ENCODE data around the gene PGGT1B.
"Not testable (repeated sequence)": the region's sequence is repeated elsewhere in the genome, so short reads cannot be mapped to it uniquely, and the experiment has no call there.

The PGGT1B gene

DNA sequence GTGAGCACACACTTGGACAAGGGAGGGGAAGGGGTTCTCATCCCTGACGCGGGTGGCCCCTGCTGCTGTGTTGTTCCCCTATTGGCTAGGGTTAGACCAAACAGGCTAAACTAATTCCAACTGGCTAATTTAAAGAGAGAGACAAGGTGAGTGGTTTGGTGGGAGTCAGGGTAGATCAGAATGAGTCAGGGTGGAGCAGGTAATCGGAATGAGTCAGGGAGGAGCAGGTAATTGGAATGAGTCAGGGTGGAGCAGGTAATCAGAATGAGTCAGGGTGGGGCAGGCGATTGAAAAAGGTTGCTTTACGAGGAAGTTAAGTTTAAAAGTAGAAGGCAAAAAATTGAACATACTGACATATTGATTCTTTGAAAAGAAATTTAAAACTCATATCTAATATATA, 13.3 kb downstream of the PGGT1B start:
- DNase-seq, result not testable (repeated sequence)

DNA sequence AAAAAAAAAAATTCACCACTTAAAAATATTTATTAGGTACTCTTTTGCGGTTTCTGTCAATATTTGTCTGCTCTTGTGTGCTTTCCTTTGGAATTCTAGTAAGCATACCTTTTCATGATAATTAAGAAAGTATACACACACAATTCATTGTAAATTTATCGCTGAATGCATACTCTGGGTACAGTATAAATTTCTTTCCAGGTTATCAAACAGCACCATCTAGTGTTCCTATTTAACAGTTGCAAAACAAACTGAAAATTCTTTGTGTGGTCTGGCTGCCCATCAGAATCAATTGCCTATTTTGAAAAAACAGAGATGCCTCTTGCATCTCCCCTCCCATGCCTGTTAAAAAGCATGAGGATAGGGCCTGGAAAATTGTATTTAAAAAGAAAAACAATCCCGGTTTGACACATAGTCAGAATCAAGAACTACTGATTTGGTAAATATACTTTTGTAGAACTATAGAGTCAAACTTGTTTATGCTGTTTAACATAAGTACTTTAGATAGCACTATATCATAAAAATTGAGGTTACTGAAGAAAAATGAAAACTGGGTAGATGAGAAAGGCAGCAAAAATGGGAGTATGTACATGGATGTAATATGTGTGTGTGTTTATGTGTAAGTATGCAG, 16.2 kb downstream of the PGGT1B start:
- DNase-seq, result peak; percentile 85

DNA sequence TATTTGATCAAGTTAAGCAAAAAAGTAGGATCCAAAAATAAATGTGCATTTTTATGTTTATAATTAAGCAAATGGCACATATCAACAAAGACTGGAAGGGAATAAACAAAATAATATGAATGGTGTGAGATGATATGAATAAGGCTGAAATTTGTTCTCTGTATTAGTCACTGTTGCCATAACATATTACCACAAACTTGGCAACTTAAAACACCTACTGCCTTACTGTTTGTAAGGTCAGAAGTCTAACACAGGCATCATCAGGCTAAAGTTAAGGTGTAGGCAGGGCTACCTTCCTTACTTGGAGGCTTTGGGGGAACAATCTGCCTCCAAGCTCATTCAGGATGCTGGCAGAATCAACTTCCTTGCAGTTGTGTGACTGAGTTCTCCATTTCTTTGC, 19.3 kb downstream of the PGGT1B start:
- no peak for DNase-seq

DNA sequence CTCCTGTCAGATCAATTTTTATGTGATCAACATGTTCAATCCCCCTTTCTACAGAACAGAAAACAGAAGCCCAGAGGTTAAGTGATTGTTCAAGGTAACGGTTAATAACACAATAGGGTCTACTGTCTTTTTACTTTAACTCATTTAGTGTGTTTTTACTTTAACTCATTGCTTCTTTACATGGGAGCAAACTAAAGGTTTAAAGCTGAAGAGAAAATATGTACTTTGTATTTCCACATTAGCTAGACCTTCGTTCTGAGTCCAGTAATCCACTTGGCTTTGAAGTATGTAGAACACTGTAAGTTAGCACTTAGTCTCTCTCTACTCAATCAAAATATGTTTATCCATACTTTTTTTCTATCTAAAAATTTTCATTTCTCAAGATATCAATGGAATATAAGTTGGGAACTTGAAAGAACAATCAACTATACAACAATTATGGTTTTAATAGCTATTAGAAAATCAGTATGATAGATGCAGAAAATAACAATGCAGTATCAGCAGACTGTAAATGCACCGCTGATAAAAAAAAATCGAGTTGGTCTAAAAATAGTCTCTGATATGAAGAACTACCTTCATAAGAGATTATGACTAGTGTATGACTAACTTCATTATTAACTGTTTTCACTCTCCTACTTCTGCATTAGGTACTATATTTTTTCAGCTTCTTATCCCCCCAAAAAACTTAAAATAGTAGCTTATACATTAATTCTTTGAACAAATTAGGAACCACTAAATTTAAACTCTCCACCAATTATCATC, 20.6 kb downstream of the PGGT1B start:
- DNase-seq, result no peak

DNA sequence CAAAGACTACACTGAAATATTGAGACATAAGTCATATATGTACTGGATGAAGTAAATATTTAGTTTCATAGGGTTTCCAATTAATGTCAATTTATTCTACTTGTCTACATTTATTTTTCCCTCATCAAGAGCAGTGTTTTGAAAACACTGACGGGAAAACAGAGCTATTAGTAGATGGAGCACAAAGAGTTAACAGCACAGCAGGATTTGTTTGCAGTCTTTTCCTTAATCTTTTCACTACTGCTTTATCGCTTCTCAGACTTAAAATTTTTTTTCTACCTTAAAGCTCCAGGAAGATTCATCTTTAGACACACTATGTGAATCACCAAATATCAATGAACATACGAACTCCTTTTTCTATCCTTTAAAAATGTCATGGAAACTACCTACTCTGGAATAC, 25.6 kb downstream of the PGGT1B start:
- no peak for DNase-seq

DNA sequence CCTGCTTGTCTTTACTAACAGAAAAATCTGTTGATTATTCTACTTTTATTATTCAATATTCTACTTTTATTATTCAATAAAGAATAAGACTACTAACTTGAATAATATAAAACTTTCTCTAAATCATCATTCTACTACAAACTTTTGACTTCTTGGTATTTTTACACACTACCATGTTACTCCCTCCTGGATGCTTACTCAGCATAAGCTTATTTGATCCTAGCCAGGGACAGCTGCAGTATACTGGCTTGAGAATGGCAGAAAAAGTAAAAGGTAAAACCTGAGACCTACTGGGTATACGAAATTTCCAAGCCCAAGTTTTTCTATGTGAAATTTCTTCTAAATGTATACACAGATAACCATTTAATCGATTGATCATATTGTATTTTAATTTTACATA, 26.1 kb downstream of the PGGT1B start:
- DNase-seq, result no peak

DNA sequence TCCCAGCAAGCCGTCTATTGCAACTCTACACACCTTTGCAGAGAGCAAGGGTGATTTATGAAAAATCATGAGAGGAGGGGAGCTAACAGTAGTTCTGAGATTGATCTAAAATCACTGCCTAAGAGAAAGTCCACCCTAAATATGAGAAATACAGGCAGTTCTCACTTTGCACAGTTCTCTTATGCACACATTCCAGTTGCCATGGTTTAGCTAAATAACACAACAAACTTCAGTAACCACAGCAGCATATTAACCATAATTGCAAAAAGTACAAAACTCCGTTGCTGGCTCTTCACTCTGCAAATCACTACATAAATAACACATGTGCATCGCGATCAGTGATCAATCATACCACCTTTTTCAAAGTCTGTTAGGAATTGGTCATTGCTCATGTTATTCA, 31.1 kb downstream of the PGGT1B start:
- DNase-seq, result no peak

DNA sequence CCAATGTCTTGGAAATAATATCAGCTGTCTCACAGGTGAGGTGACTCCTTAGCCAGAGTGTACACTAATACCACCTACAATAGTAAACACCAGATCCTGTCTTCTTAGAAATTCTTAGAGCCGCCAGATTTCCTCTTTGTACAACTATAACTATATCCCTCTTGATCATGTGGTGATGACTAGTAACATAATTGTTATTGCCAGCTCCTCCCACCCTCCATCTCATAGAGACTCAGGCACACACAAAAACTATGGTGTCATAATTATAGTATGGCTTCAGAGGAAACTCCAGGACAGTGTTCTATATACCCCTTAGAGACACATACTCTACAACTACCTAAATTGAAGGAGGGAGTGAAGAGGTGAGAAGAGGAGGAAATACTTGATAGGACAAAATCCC, 33.1 kb downstream of the PGGT1B start:
- DNase-seq, result no peak

DNA sequence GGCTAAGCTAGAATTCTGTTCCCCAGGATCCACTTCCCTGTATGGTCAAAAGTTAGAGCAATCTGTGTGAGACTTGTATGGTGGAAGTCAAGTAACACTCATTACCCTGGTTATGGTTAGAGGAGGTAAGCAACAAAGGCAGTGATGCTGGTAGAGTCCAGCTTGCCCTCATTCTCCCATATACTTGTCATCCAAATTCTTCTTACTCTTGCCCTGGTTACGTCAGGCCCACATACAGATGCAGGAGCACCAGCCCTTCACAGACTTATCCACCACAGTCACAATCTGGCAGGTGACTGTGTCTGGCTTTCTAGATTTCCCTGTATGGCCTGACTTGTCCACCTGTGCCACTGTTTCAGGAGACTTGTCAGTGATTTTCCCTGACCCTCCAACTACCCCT, 35.4 kb downstream of the PGGT1B start:
- no peak for DNase-seq

DNA sequence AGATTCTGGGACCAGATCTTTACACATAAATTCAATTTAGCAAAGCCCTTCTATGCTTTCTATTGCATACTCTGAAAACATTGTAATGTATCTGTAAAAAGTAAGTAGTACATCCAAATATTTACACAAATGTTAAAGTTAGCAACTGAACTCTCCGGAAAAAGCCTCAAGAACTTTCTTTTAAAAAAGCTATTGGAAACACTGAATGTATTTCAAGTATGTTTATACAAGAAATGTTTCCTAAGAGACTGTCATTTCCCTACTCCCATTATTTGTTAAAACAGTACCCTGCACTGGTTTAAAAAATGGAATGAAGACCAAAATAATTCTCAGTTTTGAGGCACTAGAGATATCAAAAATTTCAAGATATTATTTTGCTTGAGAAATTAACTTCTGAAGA, 48.1 kb downstream of the PGGT1B start:
- no peak for DNase-seq

DNA sequence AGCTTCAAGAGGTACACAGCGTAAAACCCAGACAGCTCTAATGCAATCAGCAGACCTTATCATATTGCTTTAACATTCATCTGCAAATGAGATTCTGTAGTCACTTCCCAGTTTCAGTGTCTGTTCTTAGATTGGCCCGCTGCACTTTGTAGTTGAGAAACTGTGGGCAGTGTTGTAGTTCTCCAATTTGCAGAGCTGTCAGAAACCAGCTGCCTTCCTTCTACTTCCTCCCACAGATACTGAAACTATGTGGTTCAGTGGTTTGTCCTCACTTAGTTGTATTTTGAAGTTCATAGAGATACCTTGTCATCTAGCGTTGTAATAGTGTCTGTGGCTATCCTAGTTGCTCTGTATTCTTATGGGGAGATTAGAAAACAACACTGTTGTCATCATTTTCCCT, 53.4 kb downstream of the PGGT1B start:
- no peak for DNase-seq

DNA sequence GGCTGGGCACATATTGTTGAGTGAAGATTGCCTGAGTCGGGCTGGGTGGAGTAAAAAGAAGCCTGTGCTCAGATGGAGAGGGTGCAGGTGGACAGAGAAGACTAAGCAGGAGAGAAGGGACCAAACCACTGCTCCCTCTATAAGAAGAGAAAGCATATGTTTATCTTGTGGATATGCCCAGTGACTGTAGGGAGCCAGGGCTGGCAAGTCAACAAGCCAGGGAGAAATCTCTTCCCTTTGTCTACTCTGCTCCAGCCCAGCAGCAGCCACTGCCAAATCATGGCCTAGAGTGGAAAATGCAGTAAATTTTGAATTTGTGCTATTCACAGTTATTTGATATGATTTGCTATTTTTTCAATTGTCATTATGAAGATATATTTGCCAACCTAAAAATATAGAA, 59.7 kb downstream of the PGGT1B start:
- no peak for DNase-seq

DNA sequence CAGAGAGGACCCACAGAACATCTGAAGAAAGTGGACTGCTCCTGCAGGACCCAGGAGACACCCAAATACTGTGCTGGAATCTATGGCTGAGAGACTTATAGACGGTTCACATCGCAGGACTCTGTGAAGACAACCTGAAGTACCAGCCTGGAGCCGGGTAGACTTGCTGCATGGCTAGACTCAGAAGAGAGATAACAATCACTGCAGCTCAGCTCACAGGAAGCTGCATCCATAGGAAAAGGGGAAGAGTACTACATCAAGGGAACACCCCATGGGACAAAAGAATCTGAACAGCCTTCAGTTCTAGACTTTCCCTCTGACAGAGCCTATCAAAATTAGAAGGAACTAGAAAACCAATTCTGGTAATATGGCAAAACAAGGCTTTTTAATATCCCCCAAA, 66.5 kb downstream of the PGGT1B start:
- DNase-seq, result no peak

DNA sequence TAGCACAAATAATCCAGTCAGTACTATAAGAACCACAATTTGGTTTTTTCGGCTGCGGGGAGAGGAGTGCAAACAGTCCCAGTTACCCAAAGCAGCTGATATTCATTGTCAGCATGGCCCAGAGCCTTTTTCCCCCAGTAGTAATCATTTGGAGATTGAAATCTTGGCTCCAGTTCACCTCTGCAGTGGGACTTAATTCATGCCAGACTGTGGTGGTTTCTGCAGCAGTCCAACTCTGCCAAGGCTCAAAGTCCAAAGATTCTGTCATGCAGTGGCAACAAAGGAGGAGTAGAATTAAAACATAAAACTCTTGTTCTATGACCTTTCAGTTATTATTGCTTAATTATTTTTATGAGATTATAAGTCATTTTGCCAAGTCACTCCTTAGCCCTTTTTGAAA, 68.0 kb downstream of the PGGT1B start:
- DNase-seq, result peak; percentile 38

DNA sequence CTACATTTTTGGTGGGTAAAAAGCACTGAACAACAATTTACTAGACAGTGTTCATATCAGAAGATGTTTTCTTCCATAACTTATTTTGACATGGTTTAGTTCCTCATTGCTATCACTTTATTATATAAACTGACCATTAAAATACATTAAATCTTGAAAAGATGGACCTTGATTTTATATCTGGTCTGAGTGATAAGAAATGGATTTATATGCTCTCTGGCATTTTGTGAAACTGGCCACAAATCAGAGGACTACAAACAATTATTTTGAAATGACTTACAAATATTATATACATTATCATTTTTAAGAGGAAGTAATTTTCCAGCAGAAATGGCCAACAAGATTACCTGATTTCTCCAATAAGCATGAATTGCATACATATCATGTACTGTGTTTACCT, 69.4 kb downstream of the PGGT1B start:
- no peak for DNase-seq

DNA sequence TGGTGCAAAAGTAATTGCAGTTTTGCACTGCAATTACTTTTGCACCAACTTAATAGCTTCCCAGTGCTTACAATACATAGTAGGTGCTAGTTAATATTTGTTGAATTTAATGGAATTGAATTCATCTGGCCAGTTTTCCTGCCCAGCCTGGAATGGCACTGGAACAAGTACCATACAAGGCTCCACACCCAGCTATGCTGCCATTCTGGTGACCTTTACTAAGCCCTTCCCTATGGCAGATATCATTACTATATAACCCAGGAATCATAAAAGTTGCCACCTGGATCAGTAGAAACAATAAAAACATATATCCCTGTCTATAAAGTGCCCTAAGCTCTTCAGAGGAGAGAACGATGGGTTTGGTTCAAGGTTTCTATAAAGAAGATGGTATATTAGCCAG, 70.6 kb downstream of the PGGT1B start:
- DNase-seq, result no peak

DNA sequence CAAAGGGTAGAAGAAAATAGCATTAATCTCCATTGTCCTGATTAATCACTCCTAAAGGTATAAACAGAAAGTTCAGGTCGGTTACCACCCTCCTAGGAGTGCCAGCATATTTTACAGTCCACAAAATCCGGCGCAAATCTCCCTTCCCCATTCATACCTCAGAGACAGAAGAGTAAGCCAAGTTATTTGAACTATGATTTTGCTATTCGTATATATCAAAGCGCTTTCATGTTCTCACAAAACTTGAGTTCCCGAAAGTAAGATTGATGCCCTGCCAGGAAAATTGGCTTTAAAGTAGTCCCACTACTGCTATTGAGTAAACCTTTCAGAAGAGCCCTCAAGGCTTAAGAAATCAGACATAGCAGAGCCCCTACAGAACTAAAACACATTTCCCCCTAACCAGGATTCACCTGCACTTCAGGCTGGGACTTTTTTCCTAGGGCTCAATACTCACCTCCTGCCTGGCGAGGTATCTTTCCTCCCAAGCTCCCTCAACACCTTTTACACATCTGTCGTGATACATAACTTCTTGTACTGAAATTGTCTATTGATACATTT, 71.1 kb downstream of the PGGT1B start:
- DNase-seq, result no peak

DNA sequence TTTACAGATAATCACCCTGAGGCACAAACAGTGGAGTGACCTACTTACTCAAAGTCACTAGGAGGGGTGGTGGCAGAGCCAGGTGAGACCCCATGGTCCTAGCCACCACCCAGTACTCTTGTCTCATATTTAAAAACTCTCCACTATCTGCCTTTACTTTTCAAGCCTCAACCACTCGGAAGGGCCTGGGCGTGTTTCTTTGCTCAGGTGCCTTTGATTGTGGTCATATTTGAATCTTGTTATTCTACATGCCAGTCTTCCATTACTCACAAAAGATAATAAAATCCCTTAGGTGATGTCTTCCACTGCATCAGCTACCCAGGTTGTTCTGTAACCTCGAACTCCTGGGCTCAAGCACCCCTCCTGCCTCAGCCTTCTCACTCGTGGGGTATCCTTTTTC, 72.3 kb downstream of the PGGT1B start:
- DNase-seq, result no peak

DNA sequence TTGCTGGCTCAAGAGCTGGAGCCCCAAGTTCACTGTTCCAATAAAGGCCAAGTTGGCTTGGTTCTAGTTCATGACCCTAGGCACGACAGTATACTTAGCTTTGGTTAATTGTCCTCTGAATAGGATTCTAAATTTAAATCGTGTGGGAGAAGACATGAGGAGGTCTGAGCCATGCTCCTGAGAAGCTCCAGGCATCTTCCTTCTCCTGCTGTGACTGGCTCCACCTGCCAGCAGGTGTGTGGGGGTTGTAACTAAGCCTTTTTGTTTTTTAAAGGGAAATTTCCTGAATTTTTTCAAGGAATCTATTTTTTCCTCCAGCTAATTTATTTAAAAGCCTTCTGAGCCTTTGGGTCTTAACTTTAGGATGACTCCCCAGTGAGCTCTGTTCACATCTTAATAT, 72.8 kb downstream of the PGGT1B start:
- no peak for DNase-seq

DNA sequence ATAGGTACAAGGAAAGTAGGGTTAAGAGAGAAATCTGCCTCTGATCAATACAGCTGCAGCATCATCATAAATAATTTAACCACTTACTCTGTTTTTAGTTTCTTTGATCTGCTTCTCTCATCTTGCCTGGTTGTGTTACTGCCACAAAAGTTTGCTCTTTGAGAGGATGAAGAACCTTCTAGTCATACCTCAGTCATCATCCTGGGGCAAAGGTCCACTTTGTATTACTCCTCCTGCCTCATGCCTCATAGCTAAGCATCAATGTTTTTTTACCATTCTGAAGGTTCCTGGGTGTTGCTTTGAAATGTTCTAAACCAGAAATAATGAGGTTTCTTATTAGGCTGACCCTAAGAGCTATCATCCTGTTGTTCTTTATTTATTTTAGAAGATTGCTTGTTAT, 75.9 kb downstream of the PGGT1B start:
- no peak for DNase-seq

DNA sequence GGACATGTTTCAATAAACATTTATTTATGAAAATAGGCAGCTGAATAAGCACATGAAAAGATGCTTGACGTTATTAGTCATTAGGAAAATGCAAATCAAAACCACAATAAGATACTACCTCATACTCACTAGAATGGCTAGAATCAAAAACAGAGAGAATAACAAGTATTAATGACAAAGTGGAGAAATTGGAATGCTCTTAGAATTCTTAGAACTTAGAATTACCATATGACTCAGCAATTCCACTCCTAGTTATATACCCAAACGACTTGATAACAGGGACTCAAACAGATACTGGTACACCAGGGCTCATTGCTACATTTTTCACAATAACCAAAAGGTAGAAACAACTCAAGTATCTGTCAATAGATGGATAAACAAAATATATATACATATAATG, 77.9 kb downstream of the PGGT1B start:
- DNase-seq, result no peak

DNA sequence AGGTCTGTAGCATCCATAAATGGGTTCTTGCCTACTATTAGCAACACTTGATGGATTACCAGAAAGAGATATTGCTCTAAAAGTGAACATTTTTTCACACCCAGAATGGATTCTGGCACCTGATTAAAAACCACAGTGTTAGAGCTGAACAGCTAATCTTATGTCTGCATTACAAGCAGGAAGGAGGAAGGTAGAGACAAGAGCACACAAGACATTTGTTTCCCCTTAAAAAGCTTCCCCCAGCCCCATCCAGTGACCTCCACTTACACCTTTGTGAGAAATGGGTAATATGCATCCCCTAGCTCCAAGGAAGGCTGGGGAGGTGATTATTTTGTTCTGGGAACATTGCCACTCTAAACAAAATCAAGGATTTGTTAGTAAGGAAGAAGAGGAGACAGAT, 80.9 kb downstream of the PGGT1B start:
- DNase-seq, result no peak

DNA sequence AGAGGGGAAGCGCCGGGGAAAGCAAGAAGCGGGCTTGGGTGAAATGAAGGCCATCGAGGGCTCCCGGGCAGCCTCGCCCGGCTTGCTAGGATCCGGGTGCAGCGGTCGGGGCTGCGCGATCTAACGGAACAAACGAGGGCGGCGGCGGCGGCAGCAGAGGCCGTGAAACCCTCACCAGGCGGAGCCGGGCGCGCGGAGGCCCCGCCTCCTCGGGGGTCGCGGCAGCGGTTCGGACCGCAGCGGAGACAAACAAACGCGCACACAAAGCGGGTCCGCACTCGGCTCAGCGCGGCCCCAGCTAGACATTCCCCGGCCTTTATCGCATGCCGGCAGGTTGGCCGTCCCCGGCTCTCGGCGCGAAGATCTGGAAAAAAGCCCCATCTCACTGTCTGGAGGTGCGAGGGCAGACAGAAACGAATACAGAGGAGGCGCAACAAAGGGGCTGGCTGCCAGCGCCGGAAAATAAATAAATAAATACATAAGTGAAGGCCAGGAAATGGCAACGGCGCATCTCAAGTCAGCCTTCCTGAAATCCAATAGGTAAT, 82.4 kb downstream of the PGGT1B start:
- DNase-seq, result peak; percentile 93

DNA sequence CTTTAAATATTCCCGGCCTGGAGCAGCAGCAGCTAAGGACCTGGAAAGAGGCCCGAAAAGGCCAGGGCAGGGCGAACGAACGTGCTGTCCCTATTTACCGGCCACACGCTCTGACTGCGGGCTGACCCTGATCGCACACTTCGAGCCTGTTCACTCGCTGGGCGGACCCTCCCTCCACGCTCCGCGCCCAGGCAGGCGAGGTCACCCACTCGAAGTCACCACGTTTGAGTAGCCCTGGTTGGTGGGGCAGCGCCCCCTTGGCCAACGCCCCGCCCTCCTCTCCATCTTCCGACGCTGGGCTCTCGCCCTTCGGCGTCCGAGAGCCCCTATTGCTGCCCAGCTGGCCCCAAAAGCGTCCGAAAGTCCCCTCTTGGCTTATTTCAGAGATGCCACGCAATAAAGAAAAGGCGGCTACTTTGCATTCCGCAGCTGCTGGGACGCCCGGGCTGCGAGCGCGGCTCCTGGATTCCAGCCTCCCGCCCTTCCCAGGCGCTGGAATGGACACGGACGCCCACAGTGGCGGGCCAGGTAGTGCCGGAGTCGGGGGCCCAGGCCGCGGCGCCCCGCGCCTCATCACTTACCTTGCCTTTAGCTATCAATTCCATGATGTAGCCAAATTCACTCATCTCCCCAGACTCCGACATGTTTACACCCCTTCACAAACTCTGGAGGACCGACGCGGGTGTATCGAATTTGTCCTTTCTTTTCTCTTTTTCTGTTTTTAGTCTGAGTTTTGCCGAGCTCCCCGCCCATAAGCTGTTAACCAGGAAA, 83.1 kb downstream of the PGGT1B start:
- peak; percentile 84 for DNase-seq
